Activated CD8-positive, alpha-beta memory T cell treated with anti-CD3 and anti-CD28 coated beads for 1 hour (primary cell): ENCODE data around the gene ZC3H7B.
"Not testable (repeated sequence)": the region's sequence is repeated elsewhere in the genome, so short reads cannot be mapped to it uniquely, and the experiment has no call there.

Experiments
- DNase-seq, 2 donors: peaks; one replicate each; pipeline ENCODE4 v3.0.0-alpha.2; 2020; ENCODE audit warnings: low read depth in 1 of 2; ENCODE audit errors: extremely low read depth in 1 of 2

The ZC3H7B gene

GRCh38 chr22:41368543-41369423, 67.5 kb downstream of the ZC3H7B start:
- no peak for DNase-seq

DNA sequence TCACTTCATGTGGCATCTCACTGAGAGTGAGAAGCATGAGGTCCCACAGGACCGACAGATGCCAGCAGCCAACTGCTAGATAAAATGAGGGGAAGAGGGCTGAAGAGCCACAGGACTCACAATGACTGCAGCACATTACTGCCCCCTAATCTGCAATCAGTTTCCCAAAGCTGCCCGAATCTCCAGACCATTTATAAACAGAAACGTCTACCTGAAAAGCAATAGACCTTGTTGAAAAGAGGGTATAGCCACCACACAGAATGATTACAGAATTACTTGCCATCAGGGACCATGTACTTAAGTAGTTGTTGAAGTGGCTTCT, 68.1 kb downstream of the ZC3H7B start:
- no peak for DNase-seq

DNA sequence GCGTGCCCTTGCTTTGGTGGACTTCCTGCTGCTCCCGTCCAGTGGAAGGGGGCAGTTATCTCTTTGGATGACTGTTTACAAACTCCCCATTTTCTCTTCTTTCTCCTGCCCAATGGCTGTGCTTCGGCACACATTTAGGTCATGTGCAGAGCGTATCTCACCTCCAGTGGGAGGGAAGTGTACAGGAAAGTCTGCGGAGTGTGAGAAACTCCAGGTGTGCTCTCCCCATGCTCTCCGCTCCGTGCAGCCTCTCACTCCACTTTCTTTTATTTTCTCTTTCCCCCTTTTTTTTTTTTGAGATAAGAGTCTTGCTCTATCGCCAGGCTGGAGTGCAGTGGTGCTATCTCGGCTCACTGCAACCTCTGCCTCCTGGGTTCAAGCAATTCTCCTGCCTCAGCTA, 68.5 kb downstream of the ZC3H7B start:
- no peak for DNase-seq

- no peak for DNase-seq
Measured at GRCh38 chr22:41377846-41378245, 76.5 kb downstream of the ZC3H7B start.

DNA sequence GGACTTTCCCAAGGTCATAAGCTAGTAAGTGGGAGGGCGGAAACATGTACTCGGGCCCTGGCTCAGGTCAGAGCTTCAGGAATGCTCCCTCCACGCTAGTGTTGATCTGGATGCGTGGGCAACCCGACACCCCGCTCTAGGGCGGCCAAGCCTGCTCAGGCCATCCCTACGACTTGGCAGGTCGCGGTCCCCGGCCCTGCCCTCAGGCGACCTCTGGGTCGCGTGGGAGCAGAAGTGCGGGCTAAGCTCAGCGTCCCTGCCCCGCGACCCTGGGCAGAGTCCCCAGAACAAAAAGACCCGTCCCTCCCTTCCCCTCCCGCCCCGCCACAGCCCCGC, 79.6 kb downstream of the ZC3H7B start:
- DNase-seq: no peak

DNA sequence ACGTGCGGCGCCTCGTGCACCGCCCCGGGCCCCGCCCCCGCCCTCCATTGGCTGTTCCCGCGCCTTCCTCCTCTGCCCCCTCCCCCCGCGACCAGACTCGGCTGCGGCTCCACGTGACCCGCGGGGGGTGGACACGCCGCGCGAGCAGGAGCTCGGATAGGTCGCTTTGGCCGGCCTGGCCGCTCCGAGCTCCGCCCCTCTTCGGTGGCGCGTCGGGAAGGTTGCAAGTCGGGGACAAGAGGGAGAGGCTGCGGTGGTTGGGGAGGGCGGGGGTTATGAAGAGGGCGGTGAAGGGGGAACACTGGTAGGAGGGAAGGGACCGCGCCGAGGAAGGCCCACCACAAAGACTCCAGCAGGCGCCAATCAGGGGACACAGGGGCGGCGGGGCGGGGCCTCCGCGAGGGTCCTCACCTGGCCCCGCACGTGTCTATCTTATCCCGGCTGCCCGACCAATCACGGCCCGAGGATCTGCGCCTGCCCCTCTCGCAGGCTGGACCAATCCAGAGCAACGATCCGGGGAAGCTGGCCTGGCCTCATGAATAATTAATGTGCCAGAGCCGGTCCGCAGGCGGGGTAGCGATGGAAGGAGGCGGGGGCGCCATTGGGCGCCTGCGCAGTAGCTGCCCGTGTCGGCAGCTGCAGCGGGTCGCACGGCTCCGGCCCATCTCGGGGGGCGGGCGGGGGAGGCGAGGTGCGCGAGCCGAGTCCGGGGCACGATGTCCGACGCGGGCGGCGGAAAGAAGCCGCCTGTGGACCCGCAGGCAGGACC, 80.2 kb downstream of the ZC3H7B start, which contains the start of gene TEF:
TEF (plus strand) TSS at position 614 of the 769 bp plus-strand sequence; CDS start at position 717, 103 bp downstream.
- DNase-seq: peak; percentile 91 to 97

GRCh38 chr22:41382098-41382578, 80.8 kb downstream of the ZC3H7B start:
- peak; percentile 22 to 45 for DNase-seq

- DNase-seq: no peak
Measured at GRCh38 chr22:41382610-41383009, 81.3 kb downstream of the ZC3H7B start.

- no peak for DNase-seq
Measured at GRCh38 chr22:41383085-41383484, 81.8 kb downstream of the ZC3H7B start.

GRCh38 chr22:41384128-41384527, 82.8 kb downstream of the ZC3H7B start:
- no peak for DNase-seq

DNA sequence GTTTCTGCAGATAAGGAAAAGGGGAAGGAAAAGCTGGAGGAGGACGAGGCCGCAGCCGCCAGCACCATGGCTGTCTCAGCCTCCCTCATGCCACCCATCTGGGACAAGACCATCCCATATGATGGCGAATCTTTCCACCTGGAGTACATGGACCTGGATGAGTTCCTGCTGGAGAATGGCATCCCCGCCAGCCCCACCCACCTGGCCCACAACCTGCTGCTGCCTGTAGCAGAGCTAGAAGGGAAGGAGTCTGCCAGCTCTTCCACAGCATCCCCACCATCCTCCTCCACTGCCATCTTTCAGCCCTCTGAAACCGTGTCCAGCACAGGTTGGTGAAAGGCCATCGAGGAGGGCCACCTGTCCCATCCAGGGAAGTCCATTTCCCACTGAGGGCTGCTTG, 86.0 kb downstream of the ZC3H7B start:
- no peak for DNase-seq

- DNase-seq: no peak
Measured at GRCh38 chr22:41394012-41394356, 92.7 kb downstream of the ZC3H7B start.

DNA sequence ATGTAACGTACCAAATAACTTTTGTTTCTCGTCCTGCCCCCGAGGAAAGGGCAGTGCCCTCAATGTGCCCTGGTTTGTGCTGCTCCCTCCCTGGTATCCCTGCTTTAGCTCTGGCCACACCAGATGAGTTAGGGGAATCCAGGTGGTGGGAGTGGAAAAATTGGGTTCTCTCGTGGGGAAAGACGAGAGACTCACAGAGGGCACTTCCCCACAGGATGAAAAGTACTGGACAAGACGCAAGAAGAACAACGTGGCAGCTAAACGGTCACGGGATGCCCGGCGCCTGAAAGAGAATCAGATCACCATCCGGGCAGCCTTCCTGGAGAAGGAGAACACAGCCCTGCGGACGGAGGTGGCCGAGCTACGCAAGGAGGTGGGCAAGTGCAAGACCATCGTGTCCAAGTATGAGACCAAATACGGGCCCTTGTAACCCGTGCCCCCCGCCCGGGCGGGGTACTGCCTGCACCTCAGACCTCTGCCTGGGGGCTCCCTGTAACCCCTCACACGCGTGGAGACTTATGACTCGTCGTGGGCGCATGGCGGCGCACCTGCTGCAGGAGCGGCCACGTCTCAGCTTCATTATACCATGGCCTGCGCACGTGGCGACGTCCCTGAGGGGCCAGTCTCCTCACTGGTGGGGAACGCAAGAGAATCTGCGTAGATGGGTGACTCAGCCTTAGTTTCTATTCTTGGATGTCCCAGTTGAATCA, 94.4 kb downstream of the ZC3H7B start:
- DNase-seq: no peak

- DNase-seq: no peak
Measured at GRCh38 chr22:41397143-41397811, 96.0 kb downstream of the ZC3H7B start.

DNA sequence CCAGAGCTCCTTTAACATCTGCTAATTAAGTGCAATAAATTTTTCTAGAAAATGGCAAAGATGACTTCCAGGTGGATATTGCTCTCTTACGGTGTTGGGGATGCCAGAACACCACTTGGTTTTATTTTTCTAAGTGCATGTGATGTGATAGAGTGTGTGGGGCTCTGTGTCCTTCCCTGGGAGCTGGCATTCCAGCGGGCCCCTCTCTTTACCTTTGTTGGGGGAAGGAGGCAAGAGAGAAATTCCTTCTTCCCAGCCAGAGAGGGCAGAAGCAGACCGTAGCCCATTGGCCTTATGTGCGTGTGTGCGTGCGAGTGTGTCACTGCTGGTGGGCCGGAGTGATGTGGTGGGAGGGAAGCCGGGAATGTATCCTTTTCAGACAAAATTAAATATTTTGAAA, 97.6 kb downstream of the ZC3H7B start:
- no peak for DNase-seq

DNA sequence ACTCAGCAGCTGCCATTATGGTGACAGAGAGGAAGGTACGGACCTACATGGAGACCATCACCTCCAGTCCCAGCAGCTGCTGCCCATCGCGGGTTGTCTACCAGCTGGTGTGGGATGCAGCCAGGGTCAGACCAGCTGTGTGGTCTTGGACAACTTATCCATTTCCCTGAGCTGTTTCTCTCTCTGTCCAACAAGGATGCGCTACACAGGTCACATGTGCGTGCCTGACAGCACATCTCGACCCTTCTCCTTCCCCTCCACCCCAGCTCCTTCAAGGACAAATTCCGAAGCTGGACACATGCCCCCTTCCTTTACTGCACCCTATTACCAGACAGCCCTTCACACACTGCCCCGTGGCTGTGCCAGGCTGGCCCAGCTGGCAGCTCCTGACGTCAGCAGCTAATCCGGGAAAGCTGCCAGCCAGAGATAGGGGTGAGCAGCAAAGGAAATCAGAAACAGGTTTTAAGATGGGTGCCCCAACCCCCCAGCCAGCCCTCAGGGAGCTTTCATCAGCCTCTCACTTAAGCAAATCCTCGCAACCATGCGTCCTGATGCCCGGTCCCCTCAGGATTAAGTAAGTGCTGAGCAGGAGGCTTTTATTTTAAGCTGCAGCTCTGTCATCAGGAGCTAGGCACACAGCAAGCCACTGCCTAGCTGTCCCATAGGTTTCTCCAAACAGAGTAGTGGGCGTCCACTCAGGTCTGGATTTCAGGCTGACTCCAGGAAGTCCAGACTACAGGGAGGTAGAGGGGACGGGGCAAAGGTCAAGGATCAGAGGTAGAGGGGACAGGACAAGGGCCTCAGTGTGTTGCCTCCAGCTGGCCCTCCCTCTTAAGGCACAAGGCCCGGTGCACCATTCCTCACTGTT, 100.7 kb downstream of the ZC3H7B start:
- DNase-seq: no peak

DNA sequence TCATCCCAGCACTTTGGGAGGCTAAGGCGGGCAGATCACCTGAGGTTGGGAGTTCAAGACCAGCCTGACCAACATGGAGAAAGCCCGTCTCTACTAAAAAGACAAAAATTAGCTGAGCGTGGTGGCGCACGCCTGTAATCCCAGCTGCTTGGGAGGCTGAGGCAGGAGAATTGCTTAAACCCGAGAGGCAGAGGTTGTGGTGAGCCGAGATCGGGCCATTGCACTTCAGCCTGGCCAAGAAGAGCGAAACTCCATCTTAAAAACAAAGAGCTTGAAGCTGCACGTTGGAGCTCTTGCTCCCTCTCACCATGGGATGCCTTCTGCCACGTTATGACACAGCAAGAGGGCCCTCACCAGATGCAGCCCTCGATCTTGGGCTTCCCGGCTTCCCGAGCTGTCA, 101.5 kb downstream of the ZC3H7B start:
- DNase-seq: not testable (repeated sequence)

GRCh38 chr22:41403532-41404318, 102.4 kb downstream of the ZC3H7B start:
- peak; percentile 64 to 67 for DNase-seq

GRCh38 chr22:41405588-41405987, 104.3 kb downstream of the ZC3H7B start:
- DNase-seq: no peak
